Measurements from ENCODE around the gene F12.

Gene F12

DNA sequence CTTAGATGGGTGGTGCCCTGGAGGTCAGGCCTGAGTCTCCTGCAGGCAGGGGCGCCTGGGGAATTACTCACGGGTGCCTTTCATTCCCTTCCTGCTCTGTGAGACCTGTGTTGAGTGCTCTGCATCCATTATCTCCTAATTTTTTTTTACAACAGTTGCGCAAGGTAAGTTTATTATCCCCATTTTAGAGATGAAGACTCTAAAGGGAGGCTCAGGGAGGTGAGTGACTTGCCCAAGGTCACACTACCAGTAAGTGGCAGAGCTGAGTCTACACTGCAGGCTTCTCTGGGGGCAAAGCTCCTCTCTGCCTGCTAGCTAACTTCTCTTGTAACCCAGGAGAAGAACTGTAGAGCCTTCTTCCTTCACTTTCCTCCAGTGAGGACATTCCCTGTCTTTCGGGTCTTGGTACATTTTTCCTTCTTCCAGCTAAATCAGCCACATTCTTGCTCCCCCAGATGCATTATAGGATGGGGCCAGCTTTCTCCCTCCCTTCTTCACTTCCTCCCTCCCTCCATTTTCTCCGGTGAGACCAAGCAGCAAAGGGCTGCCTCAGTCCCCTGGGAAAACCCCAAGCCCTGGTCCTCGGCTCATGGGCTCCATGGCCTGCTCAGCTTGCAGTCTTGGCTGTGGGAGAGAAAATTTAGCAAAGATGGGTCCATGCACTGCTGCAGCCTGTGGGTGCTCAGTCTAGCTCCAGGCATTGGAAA is 39.0 kb upstream of the F12 start:
- Histone ChIP-seq H3K4me1 (ENCODE audit: low read depth, poor library complexity, severe bottlenecking) (peaks cover 31% of the 10 kb centered on the region), H3K79me2 (ENCODE audit: insufficient read depth, low read depth) (no peaks in the 10 kb centered on the region), H3K27ac (no peak overlapping the region), H3K27me3 (ENCODE audit: insufficient read depth, low read depth) (no peaks in the 10 kb centered on the region), H3K9ac (no peak overlapping the region), H2AFZ (ENCODE audit: low read depth) (no peak overlapping the region), H3K36me3 (ENCODE audit: insufficient read depth) (no peaks in the 10 kb centered on the region), H3K4me3 (IDR thresholded peaks at IDR 0.05; ENCODE audit: insufficient read depth, low read depth, low read length) (no peak overlapping the region), H4K20me1 (ENCODE audit: insufficient read depth) (no peaks in the 10 kb centered on the region), H3K4me2 (no peak overlapping the region)
- no peak for TF ChIP-seq CTCF (conservative IDR thresholded peaks at IDR 0.05; ENCODE audit: low read depth, low read length)

- no peaks in the 10 kb centered on the region for H3K36me3 ChIP-seq (ENCODE audit: insufficient read depth)
- H3K4me3 ChIP-seq (IDR thresholded peaks at IDR 0.05; ENCODE audit: insufficient read depth, low read depth, low read length), result no peak overlapping the region
- H4K20me1 ChIP-seq (ENCODE audit: insufficient read depth), result no peaks in the 10 kb centered on the region
- H3K4me1 ChIP-seq (ENCODE audit: low read depth, poor library complexity, severe bottlenecking), result peaks cover 31% of the 10 kb centered on the region
- H3K27ac ChIP-seq, result no peak overlapping the region
- H3K27me3 ChIP-seq (ENCODE audit: insufficient read depth, low read depth), result no peaks in the 10 kb centered on the region
- H2AFZ ChIP-seq (ENCODE audit: low read depth), result no peak overlapping the region
- no peaks in the 10 kb centered on the region for H3K79me2 ChIP-seq (ENCODE audit: insufficient read depth, low read depth)
- no peak overlapping the region for H3K4me2 ChIP-seq
- no peak overlapping the region for H3K9ac ChIP-seq
- TF ChIP-seq CTCF (conservative IDR thresholded peaks at IDR 0.05; ENCODE audit: low read depth, low read length), result no peak
These were observed 38.4 kb upstream of the F12 start for GRCh38 chr5:177447611-177448243.

GRCh38 chr5:177447066-177447610 is 37.8 kb upstream of the F12 start:
- Histone ChIP-seq H4K20me1 (ENCODE audit: insufficient read depth) (no peaks in the 10 kb centered on the region), H3K36me3 (ENCODE audit: insufficient read depth) (no peaks in the 10 kb centered on the region), H3K4me1 (ENCODE audit: low read depth, poor library complexity, severe bottlenecking) (peaks cover 31% of the 10 kb centered on the region), H3K4me2 (no peak overlapping the region), H3K9ac (peak overlapping the region; percentile 63), H3K79me2 (ENCODE audit: insufficient read depth, low read depth) (no peaks in the 10 kb centered on the region), H3K27me3 (ENCODE audit: insufficient read depth, low read depth) (no peaks in the 10 kb centered on the region), H3K27ac (peak overlapping the region; percentile 42; the same call in 1 of the 2 replicates), H2AFZ (ENCODE audit: low read depth) (no peak overlapping the region), H3K4me3 (IDR thresholded peaks at IDR 0.05; ENCODE audit: insufficient read depth, low read depth, low read length) (no peak overlapping the region)
- TF ChIP-seq CTCF (conservative IDR thresholded peaks at IDR 0.05; ENCODE audit: low read depth, low read length), result no peak

- Histone ChIP-seq H3K4me3 (IDR thresholded peaks at IDR 0.05; ENCODE audit: insufficient read depth, low read depth, low read length) (no peak within 1 kb of the TSS), H3K27me3 (ENCODE audit: insufficient read depth, low read depth) (no peaks in the 10 kb centered on the region), H3K9ac (peak within 1 kb of the TSS; percentile 63), H4K20me1 (ENCODE audit: insufficient read depth) (no peaks in the 10 kb centered on the region), H3K36me3 (ENCODE audit: insufficient read depth) (no peaks in the 10 kb centered on the region), H3K4me1 (ENCODE audit: low read depth, poor library complexity, severe bottlenecking) (peaks cover 31% of the 10 kb centered on the region), H3K79me2 (ENCODE audit: insufficient read depth, low read depth) (no peaks in the 10 kb centered on the region), H3K27ac (peak within 1 kb of the TSS; percentile 56), H2AFZ (ENCODE audit: low read depth) (peak within 1 kb of the TSS; percentile 34; the same call in 1 of the 2 replicates), H3K4me2 (peak within 1 kb of the TSS; percentile 89)
- TF ChIP-seq CTCF (conservative IDR thresholded peaks at IDR 0.05; ENCODE audit: low read depth, low read length), result no peak
These were observed 37.1 kb upstream of the F12 start, which contains the start of gene PRR7 for GRCh38 chr5:177446200-177447065. Gene PRR7 (plus strand): TSS chr5:177446814. CDS start chr5:177455068, 8,254 bp downstream.

All from KMS-11 (cell line).